ENCODE results near the gene MORN5. TPM values are rescaled to one million over a fixed set of nuclear protein-coding genes. Genes with fewer than 3 reads are reported as not detected.

Gene MORN5
- total and polyA plus RNA-seq, 2 experiments from 2014 or later = not detected

- TF ChIP-seq ZNF462 (CRISPR knock-in tag; IDR thresholded peaks at IDR 0.05) (no peak), REST (IDR thresholded peaks at IDR 0.05; ENCODE audit: unreplicated experiment) (no peak), EZH2phosphoT487 (IDR thresholded peaks at IDR 0.05; ENCODE audit: unreplicated experiment) (no peak), ZNF331 (CRISPR knock-in tag; IDR thresholded peaks at IDR 0.05; ENCODE audit: low read depth) (no peak), EZH2 (IDR thresholded peaks at IDR 0.05; ENCODE audit: low read depth, unreplicated experiment) (no peak)
Observed at GRCh38 chr9:122180633-122181032, 20.9 kb downstream of the MORN5 start (continued).

GRCh38 chr9:122183501-122183900 lies 23.8 kb downstream of the MORN5 start:
- no peaks in the 10 kb centered on the region; the same call in 2 of the 3 replicates for H3K9me3 Mint-ChIP-seq
- ATAC-seq (no peak), DNase-seq (ENCODE audit: low spot score) (no peak)
- no peak overlapping the region for H3K4me3 ChIP-seq
- no peaks in the 10 kb centered on the region for H3K9me2 ChIP-seq (ENCODE audit: insufficient read depth)
- H3K27me3 ChIP-seq (ENCODE audit: insufficient read depth) = no peaks in the 10 kb centered on the region
- no peaks in the 10 kb centered on the region for H3K4me1 ChIP-seq (ENCODE audit: insufficient read depth)
- peaks cover 2% of the 10 kb centered on the region; the same call in 1 of the 3 replicates for H3K4me1 Mint-ChIP-seq
- no peak overlapping the region for H3K27ac Mint-ChIP-seq
- no peaks in the 10 kb centered on the region for H3K79me2 ChIP-seq (replicated peaks; ENCODE audit: insufficient read depth)
- H3K27ac ChIP-seq (ENCODE audit: low read depth) = no peak overlapping the region
- no peaks in the 10 kb centered on the region for H3K36me3 Mint-ChIP-seq (ENCODE audit: low read depth)
- no peak overlapping the region for H2AFZ ChIP-seq
- peaks cover 4% of the 10 kb centered on the region for H3K27me3 Mint-ChIP-seq (ENCODE audit: insufficient read depth, low read depth, poor library complexity)
- no peak overlapping the region for H3K4me2 ChIP-seq
- no peaks in the 10 kb centered on the region for H3F3A ChIP-seq (replicated peaks; ENCODE audit: low read depth)
- no peak overlapping the region for H3K4me3 Mint-ChIP-seq
- H3K36me3 ChIP-seq (ENCODE audit: insufficient read depth) = no peaks in the 10 kb centered on the region
- no peaks in the 10 kb centered on the region for H4K20me1 ChIP-seq (replicated peaks; ENCODE audit: insufficient read depth)
- TF ChIP-seq POLR2AphosphoS5 (IDR thresholded peaks at IDR 0.05; ENCODE audit: low read depth) (no peak), STAT1 (IDR thresholded peaks at IDR 0.05; ENCODE audit: unreplicated experiment) (no peak), ZNF114 (CRISPR knock-in tag; IDR thresholded peaks at IDR 0.05) (no peak)
